ENCODE results near the gene RPP25. TPM values are rescaled to one million over a fixed set of nuclear protein-coding genes. Genes with fewer than 3 reads are reported as not detected.

The RPP25 gene
- total RNA-seq, 3 donors from 2014 or later (not counting 1 experiment from before 2014, with no cell fraction given) = 0.21 to 0.84 (median 0.50) TPM

DNA sequence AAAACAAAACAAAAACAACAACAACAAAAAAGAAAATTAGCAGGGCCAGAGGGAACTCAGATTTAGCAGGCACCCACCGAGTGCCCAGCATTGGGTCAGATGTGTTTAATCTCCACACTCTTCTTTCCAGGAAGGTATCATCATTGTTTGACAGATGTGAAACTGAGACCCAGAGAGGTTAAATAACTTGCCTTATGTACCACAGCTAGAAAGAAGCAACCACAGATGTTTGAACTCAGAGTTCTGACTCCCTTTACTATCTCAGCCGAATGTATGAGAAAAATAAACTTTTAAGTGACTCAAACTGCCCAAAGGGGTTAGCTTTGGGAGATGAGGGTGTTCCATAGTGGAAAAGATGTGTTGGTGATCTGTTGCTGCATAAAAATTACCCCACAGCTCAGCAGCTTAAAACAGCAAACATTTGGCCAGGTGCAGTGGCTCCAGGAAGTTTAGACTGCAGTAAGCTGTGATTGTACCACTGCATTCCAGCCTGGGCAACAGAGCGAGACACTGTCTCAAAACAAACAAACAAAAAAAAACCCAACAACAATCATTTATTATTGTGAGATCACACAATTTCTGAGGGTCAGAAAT lies 4.5 kb upstream of the RPP25 start:
- H3K36me3 ChIP-seq (ENCODE audit: control insufficient read depth, insufficient read depth, low read length) = no peaks in the 10 kb centered on the region
- peaks cover 27% of the 10 kb centered on the region for H3K4me1 ChIP-seq (ENCODE audit: control insufficient read depth, insufficient read depth, low read length)
- no peak overlapping the region for H3K4me3 Mint-ChIP-seq
- WGBS (ENCODE audit: insufficient coverage) = 83% methylated on average over 2 of the region's 3 CpGs
- no peak overlapping the region for H3K27ac ChIP-seq (ENCODE audit: low read length)
- no peak overlapping the region for H3K4me3 ChIP-seq (ENCODE audit: low read length)
- TF ChIP-seq, protein P1, sequence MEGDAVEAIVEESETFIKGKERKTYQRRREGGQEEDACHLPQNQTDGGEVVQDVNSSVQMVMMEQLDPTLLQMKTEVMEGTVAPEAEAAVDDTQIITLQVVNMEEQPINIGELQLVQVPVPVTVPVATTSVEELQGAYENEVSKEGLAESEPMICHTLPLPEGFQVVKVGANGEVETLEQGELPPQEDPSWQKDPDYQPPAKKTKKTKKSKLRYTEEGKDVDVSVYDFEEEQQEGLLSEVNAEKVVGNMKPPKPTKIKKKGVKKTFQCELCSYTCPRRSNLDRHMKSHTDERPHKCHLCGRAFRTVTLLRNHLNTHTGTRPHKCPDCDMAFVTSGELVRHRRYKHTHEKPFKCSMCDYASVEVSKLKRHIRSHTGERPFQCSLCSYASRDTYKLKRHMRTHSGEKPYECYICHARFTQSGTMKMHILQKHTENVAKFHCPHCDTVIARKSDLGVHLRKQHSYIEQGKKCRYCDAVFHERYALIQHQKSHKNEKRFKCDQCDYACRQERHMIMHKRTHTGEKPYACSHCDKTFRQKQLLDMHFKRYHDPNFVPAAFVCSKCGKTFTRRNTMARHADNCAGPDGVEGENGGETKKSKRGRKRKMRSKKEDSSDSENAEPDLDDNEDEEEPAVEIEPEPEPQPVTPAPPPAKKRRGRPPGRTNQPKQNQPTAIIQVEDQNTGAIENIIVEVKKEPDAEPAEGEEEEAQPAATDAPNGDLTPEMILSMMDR (IDR thresholded peaks at IDR 0.05) = no peak
- H3K27me3 ChIP-seq (ENCODE audit: control insufficient read depth, insufficient read depth, low read length) = peaks cover 27% of the 10 kb centered on the region
- intact Hi-C loops (cut with micrococcal nuclease) = no loop called here
- H3K4me1 Mint-ChIP-seq = peaks cover 6 to 18% of the 10 kb centered on the region in 2 donors
- ATAC-seq = no peak
- H3K9me3 ChIP-seq (ENCODE audit: control insufficient read depth, insufficient read depth, low read length) = no peaks in the 10 kb centered on the region
- no peaks in the 10 kb centered on the region for H3K36me3 Mint-ChIP-seq
- DNase-seq = no peak
- H3K27ac Mint-ChIP-seq = no peak overlapping the region
- peaks cover 52 to 58% of the 10 kb centered on the region in 2 donors for H3K27me3 Mint-ChIP-seq (ENCODE audit: low read depth in 2 of 2)
- H3K9me3 Mint-ChIP-seq = no peaks in the 10 kb centered on the region

GRCh38 chr15:74960286-74960685 lies 3.7 kb upstream of the RPP25 start:
- Histone ChIP-seq H3K4me1 (ENCODE audit: control insufficient read depth, insufficient read depth, low read length) (peaks cover 33% of the 10 kb centered on the region), H3K27ac (ENCODE audit: low read length) (no peak overlapping the region), H3K9me3 (ENCODE audit: control insufficient read depth, insufficient read depth, low read length) (no peaks in the 10 kb centered on the region), H3K27me3 (ENCODE audit: control insufficient read depth, insufficient read depth, low read length) (peaks cover 30% of the 10 kb centered on the region), H3K36me3 (ENCODE audit: control insufficient read depth, insufficient read depth, low read length) (no peaks in the 10 kb centered on the region), H3K4me3 (ENCODE audit: low read length) (no peak overlapping the region)
- Mint-ChIP-seq H3K27ac (no peak overlapping the region), H3K9me3 (no peaks in the 10 kb centered on the region), H3K27me3 (ENCODE audit: low read depth in 2 of 2) (peaks cover 52 to 58% of the 10 kb centered on the region in 2 donors), H3K4me1 (peaks cover 6 to 18% of the 10 kb centered on the region in 2 donors), H3K4me3 (no peak overlapping the region), H3K36me3 (no peaks in the 10 kb centered on the region)
- ATAC-seq (no peak), DNase-seq (no peak)
- WGBS (ENCODE audit: insufficient coverage) = no CpG with 5 or more reads among the region's 1 CpG
- TF ChIP-seq, protein P1 (IDR thresholded peaks at IDR 0.05) = no peak
- intact Hi-C loops (cut with micrococcal nuclease) = no loop called here

- no peaks in the 10 kb centered on the region for H3K36me3 Mint-ChIP-seq
- H3K36me3 ChIP-seq (ENCODE audit: control insufficient read depth, insufficient read depth, low read length) = no peaks in the 10 kb centered on the region
- no peaks in the 10 kb centered on the region for H3K9me3 ChIP-seq (ENCODE audit: control insufficient read depth, insufficient read depth, low read length)
- H3K9me3 Mint-ChIP-seq = no peaks in the 10 kb centered on the region
- H3K27me3 Mint-ChIP-seq (ENCODE audit: low read depth in 2 of 2) = peaks cover 52 to 58% of the 10 kb centered on the region in 2 donors
- TF ChIP-seq, protein P1 (IDR thresholded peaks at IDR 0.05) = no peak
- no peak overlapping the region for H3K27ac Mint-ChIP-seq
- H3K4me3 Mint-ChIP-seq = no peak overlapping the region
- peaks cover 30% of the 10 kb centered on the region for H3K27me3 ChIP-seq (ENCODE audit: control insufficient read depth, insufficient read depth, low read length)
- DNase-seq = no peak
- no peak overlapping the region for H3K27ac ChIP-seq (ENCODE audit: low read length)
- intact Hi-C loops (cut with micrococcal nuclease) = no loop called here
- WGBS (ENCODE audit: insufficient coverage) = 15% methylated on average over 8 of the region's 8 CpGs
- no peak for ATAC-seq
- H3K4me3 ChIP-seq (ENCODE audit: low read length) = no peak overlapping the region
- H3K4me1 Mint-ChIP-seq = peaks cover 6 to 22% of the 10 kb centered on the region in 2 donors
- H3K4me1 ChIP-seq (ENCODE audit: control insufficient read depth, insufficient read depth, low read length) = peaks cover 33% of the 10 kb centered on the region
These were observed 3.0 kb upstream of the RPP25 start for GRCh38 chr15:74959586-74959939.

Data from natural killer cell (primary cell).